H1 (cell line): ENCODE measurements around the gene HMCN1. TPM values are rescaled to one million over a fixed set of nuclear protein-coding genes. Genes with fewer than 3 reads are reported as not detected.

Experiments
- CTCF ChIA-PET: fragments of 300-600 bp; sonication (Branson Sonifier 250); formaldehyde crosslinking; loops from one replicate; lab custom pipeline; 2021; ENCODE audit not compliant: partially characterized antibody; lab: Charles Lee
- POLR2A ChIA-PET: fragments of 300-600 bp; sonication (Branson Sonifier 250); formaldehyde crosslinking; loops from one replicate; lab custom pipeline; 2021; ENCODE audit warnings: inconsistent platforms; ENCODE audit not compliant: partially characterized antibody; lab: Charles Lee
- DNase-seq, 2 experiments: peaks; one replicate each; pipeline versions ENCODE4 v3.0.0 to v3.0.0-alpha.2; 2010 to 2022; ENCODE audit warnings: low spot score in 2 of 2, low read depth in 1 of 2, mixed read lengths in 1 of 2
- FAIRE-seq: peaks from 2 replicates; lab custom pipeline; 2011; peaks lifted over from hg19 to GRCh38; lab: Jason Lieb, UNC
- H2AFZ ChIP-seq: 2 replicates; pipeline ENCODE4 v1.8.1; 2012; ENCODE audit warnings: low read length, inconsistent platforms
- H2AK5ac ChIP-seq: 2 replicates; pipeline ENCODE4 v1.6.1; 2013; ENCODE audit warnings: low read depth, low read length
- H2BK120ac ChIP-seq: replicated peaks from 2 replicates; pipeline ENCODE3; 2013; ENCODE audit warnings: low read depth, low read length, inconsistent platforms
- H2BK12ac ChIP-seq: 2 replicates; pipeline ENCODE4 v1.6.1; 2013; ENCODE audit warnings: low read depth, low read length
- H2BK15ac ChIP-seq: 2 replicates; pipeline ENCODE4 v1.6.1; 2013; ENCODE audit warnings: low read length
- H2BK20ac ChIP-seq: 2 replicates; pipeline ENCODE4 v1.6.1; 2013; ENCODE audit warnings: low read length
- H2BK5ac ChIP-seq: 2 replicates; pipeline ENCODE4 v1.6.1; 2013; ENCODE audit warnings: low read depth, low read length
- H3K14ac ChIP-seq: 2 replicates; pipeline ENCODE4 v1.6.1; 2013; ENCODE audit warnings: inconsistent platforms; ENCODE audit not compliant: insufficient read length
- H3K18ac ChIP-seq: 2 replicates; pipeline ENCODE4 v1.6.1; 2013; ENCODE audit warnings: low read length; ENCODE audit errors: extremely low read depth
- H3K23ac ChIP-seq: 2 replicates; pipeline ENCODE4 v1.6.1; 2013; ENCODE audit warnings: inconsistent platforms; ENCODE audit not compliant: insufficient read length
- H3K23me2 ChIP-seq: 2 replicates; pipeline ENCODE4 v1.6.1; 2013; ENCODE audit warnings: low read depth, low read length
- H3K27ac ChIP-seq: 2 replicates; pipeline ENCODE4 v1.6.1; 2011; ENCODE audit warnings: low read depth, low read length, inconsistent platforms
- H3K27me3 ChIP-seq, 4 experiments: replicated peaks in 1 of 4; 1 replicate in 1 of 4; 2 replicates in 3 of 4; pipeline versions ENCODE4 v1.6.1 to v1.8.1; 2011 to 2013; ENCODE audit warnings: low read length in 3 of 4, mild to moderate bottlenecking in 3 of 4, inconsistent platforms in 2 of 4, mixed read lengths in 2 of 4, moderate library complexity in 1 of 4; ENCODE audit not compliant: control insufficient read depth in 3 of 4, insufficient read depth in 3 of 4; ENCODE audit errors: extremely low read depth in 1 of 4
- H3K36me3 ChIP-seq, 4 experiments: 2 replicates each; pipeline versions ENCODE4 v1.6.1 to v1.8.1; 2011 to 2013; ENCODE audit warnings: mild to moderate bottlenecking in 4 of 4, low read length in 3 of 4, moderate library complexity in 2 of 4, control low read depth in 1 of 4, inconsistent platforms in 1 of 4; ENCODE audit not compliant: insufficient read depth in 4 of 4, control insufficient read depth in 2 of 4
- H3K4ac ChIP-seq: replicated peaks from 2 replicates; pipeline ENCODE3; 2013; ENCODE audit warnings: low read length, low read depth, mixed read lengths, inconsistent platforms; ENCODE audit not compliant: insufficient read length
- H3K4me1 ChIP-seq, 4 experiments: replicated peaks in 1 of 4; 1 replicate in 1 of 4; 2 replicates in 3 of 4; pipeline versions ENCODE4 v1.6.1 to v1.8.1; 2011 to 2013; ENCODE audit warnings: low read length in 3 of 4, inconsistent platforms in 2 of 4, mixed read lengths in 1 of 4; ENCODE audit not compliant: insufficient read depth in 4 of 4, control insufficient read depth in 3 of 4
- H3K4me2 ChIP-seq, 2 experiments: 2 replicates each; pipeline versions ENCODE4 v1.6.1 to v1.8.1; 2011 to 2013; ENCODE audit warnings: low read depth in 2 of 2, low read length in 2 of 2, control low read depth in 1 of 2, inconsistent platforms in 1 of 2, mild to moderate bottlenecking in 1 of 2; ENCODE audit not compliant: insufficient read depth in 1 of 2
- H3K4me3 ChIP-seq, 4 experiments: fragments of 200-600, 300-600 bp in 1 of 4; sonication (generic), shearing (Covaris generic), sonication (Bioruptor Twin) in 1 of 4; 2 replicates each; pipeline versions ENCODE4 v1.5.1 to v1.8.1; 2011 to 2016; ENCODE audit warnings: low read length in 4 of 4, low read depth in 3 of 4, control low read depth in 2 of 4, inconsistent platforms in 2 of 4, mild to moderate bottlenecking in 2 of 4, mixed read lengths in 1 of 4, moderate library complexity in 1 of 4; ENCODE audit not compliant: insufficient read depth in 2 of 4; ENCODE audit errors: extremely low read depth in 1 of 4
- H3K56ac ChIP-seq: replicated peaks from 2 replicates; pipeline ENCODE3; 2013; ENCODE audit warnings: low read depth, mild to moderate bottlenecking, mixed read lengths, low read length, inconsistent platforms; ENCODE audit not compliant: insufficient read length
- H3K79me1 ChIP-seq: 2 replicates; pipeline ENCODE4 v1.6.1; 2013; ENCODE audit warnings: low read depth, low read length, control low read depth
- H3K79me2 ChIP-seq, 2 experiments: 2 replicates each; pipeline versions ENCODE4 v1.6.1 to v1.8.1; 2012 to 2013; ENCODE audit warnings: low read length in 2 of 2, mild to moderate bottlenecking in 2 of 2, inconsistent platforms in 1 of 2; ENCODE audit not compliant: insufficient read depth in 2 of 2, control insufficient read depth in 1 of 2
- H3K9ac ChIP-seq, 4 experiments: replicated peaks in 1 of 4; 1 replicate in 1 of 4; 2 replicates in 3 of 4; pipeline versions ENCODE4 v1.6.1 to v1.8.1; 2011 to 2013; ENCODE audit warnings: low read depth in 3 of 4, low read length in 3 of 4, control low read depth in 2 of 4, mild to moderate bottlenecking in 2 of 4, moderate library complexity in 2 of 4, inconsistent platforms in 1 of 4; ENCODE audit errors: extremely low read depth in 1 of 4
- H3K9me3 ChIP-seq, 2 experiments: 2 replicates each; pipeline versions ENCODE4 v1.6.1 to v1.8.1; 2012 to 2013; ENCODE audit warnings: mild to moderate bottlenecking in 2 of 2, moderate library complexity in 2 of 2, control low read depth in 1 of 2, inconsistent platforms in 1 of 2, low read depth in 1 of 2, low read length in 1 of 2, mixed read lengths in 1 of 2; ENCODE audit not compliant: insufficient read depth in 2 of 2
- H4K20me1 ChIP-seq, 2 experiments: replicated peaks in 1 of 2; 2 replicates each; pipeline versions ENCODE3 to v1.8.1; 2011 to 2013; ENCODE audit warnings: inconsistent platforms in 2 of 2, low read length in 2 of 2, mild to moderate bottlenecking in 1 of 2; ENCODE audit not compliant: insufficient read depth in 2 of 2, control insufficient read depth in 1 of 2
- H4K5ac ChIP-seq: 2 replicates; pipeline ENCODE4 v1.6.1; 2013; ENCODE audit warnings: low read length, low read depth, mixed read lengths, inconsistent platforms; ENCODE audit not compliant: insufficient read length
- H4K8ac ChIP-seq: 2 replicates; pipeline ENCODE4 v1.8.0; 2013; ENCODE audit warnings: mild to moderate bottlenecking, moderate library complexity, low read length, inconsistent platforms; ENCODE audit not compliant: insufficient read depth; ENCODE audit errors: extremely low read depth
- H4K91ac ChIP-seq: replicated peaks from 2 replicates; pipeline ENCODE3; 2013; ENCODE audit warnings: low read length, mixed read lengths, inconsistent platforms; ENCODE audit not compliant: insufficient read length
- CEBPB ChIP-seq: IDR thresholded peaks from 2 replicates; pipeline ENCODE4 v1.6.1; 2012; ENCODE audit warnings: low read depth, low read length
- GABPA ChIP-seq: IDR thresholded peaks from 2 replicates; pipeline ENCODE4 v1.6.1; 2011; ENCODE audit warnings: mild to moderate bottlenecking, low read length, moderate library complexity, borderline replicate concordance; ENCODE audit not compliant: insufficient read depth
- GTF2F1 ChIP-seq: IDR thresholded peaks from 2 replicates; pipeline ENCODE4 v1.6.1; 2012; ENCODE audit warnings: low read depth, low read length, improper control_type of control experiment, borderline replicate concordance
- HDAC2 ChIP-seq, 2 experiments: fragments of 300-600 bp in 1 of 2; sonication (generic) in 1 of 2; IDR thresholded peaks; 2 replicates each; pipeline ENCODE4 v1.6.1; 2011 to 2012; ENCODE audit warnings: low read depth in 2 of 2, low read length in 2 of 2, mild to moderate bottlenecking in 2 of 2, moderate library complexity in 2 of 2, borderline replicate concordance in 1 of 2, inconsistent platforms in 1 of 2
- MAX ChIP-seq: IDR thresholded peaks from 2 replicates; pipeline ENCODE4 v1.6.1; 2012; ENCODE audit warnings: inconsistent platforms
- NANOG ChIP-seq: IDR thresholded peaks from 2 replicates; pipeline ENCODE4 v1.6.1; 2011; ENCODE audit warnings: low read length, low read depth, mild to moderate bottlenecking, inconsistent platforms; ENCODE audit not compliant: insufficient read depth, poor library complexity, severe bottlenecking
- SIX5 ChIP-seq: IDR thresholded peaks from 2 replicates; pipeline ENCODE4 v1.6.1; 2011; ENCODE audit warnings: mild to moderate bottlenecking, low read depth, low read length
- TAF7 ChIP-seq: optimal IDR thresholded peaks from 2 replicates; pipeline ENCODE3; 2011; ENCODE audit warnings: low read depth, mild to moderate bottlenecking, inconsistent platforms, low read length, moderate library complexity, borderline replicate concordance
- TBP ChIP-seq: IDR thresholded peaks from 2 replicates; pipeline ENCODE4 v1.6.1; 2011; ENCODE audit warnings: low read depth, low read length, improper control_type of control experiment
- TEAD4 ChIP-seq: IDR thresholded peaks from 2 replicates; pipeline ENCODE4 v1.6.1; 2012; ENCODE audit warnings: low read depth, low read length, inconsistent platforms, mixed read lengths
- WGBS, 2 experiments: shearing (Covaris generic) in 1 of 2; methylation state at CpG; one replicate each; pipeline versions ENCODE4 v1.1.6 to v1.1.7; 2013 to 2015; ENCODE audit warnings: low lambda C conversion rate in 2 of 2, mixed read lengths in 2 of 2, inconsistent platforms in 1 of 2, low coverage in 1 of 2, missing lambda C conversion rate in 1 of 2; ENCODE audit not compliant: insufficient replicate concordance in 2 of 2, insufficient coverage in 1 of 2, insufficient read length in 1 of 2; ENCODE audit errors: extremely low coverage in 1 of 2, missing lambda C conversion rate in 1 of 2; 5-methylcytosine and 5-hydroxymethylcytosine counted together
- polyA plus RNA-seq, 7 experiments: library from polyadenylated mRNA; depleted of rRNA in 3 of 7; stranded (reverse) in 5 of 7; unstranded in 2 of 7; fragments of >200 nt in 5 of 7; fragments of 200-250 nt in 2 of 7; gene quantifications; 1 replicate in 5 of 7; 2 replicates in 1 of 7; 4 replicates in 1 of 7; pipeline versions ENCODE4 v1.2.1 to v1.2.3, GENCODE V29; 2011 to 2013; ENCODE audit warnings: missing spikeins in 2 of 7, mixed read lengths in 2 of 7
- total RNA-seq: library from RNA; stranded (reverse); fragmentation: NEBNext Ultra II Directional; extraction: Animal tissue kit (Norgen Biotek cat#: 25700); gene quantifications from 2 replicates; pipeline ENCODE4 v1.2.1, GENCODE V29; 2021

Gene HMCN1
- total and polyA plus RNA-seq, 2 of the 8 experiments (the other 6 are each of a cell fraction or from before 2014, with no cell fraction given) = 13.8 to 14.6 TPM

GRCh38 chr1:186094172-186094571, 360.0 kb downstream of the HMCN1 start:
- no peak overlapping the region for H3K14ac ChIP-seq
- no peak overlapping the region for H2BK120ac ChIP-seq
- no peaks in the 10 kb centered on the region for H3K27me3 ChIP-seq
- no peak overlapping the region for H2AFZ ChIP-seq
- no peak overlapping the region for H3K4me2 ChIP-seq
- H2BK15ac ChIP-seq = no peak overlapping the region
- no peak overlapping the region for H3K9ac ChIP-seq
- no peak overlapping the region for H2BK12ac ChIP-seq
- POLR2A ChIA-PET = no interaction called here
- H3K4ac ChIP-seq = no peak overlapping the region
- H3K36me3 ChIP-seq = no peaks in the 10 kb centered on the region
- CTCF ChIA-PET = interaction anchor here (1.5 kb wide), 1 partner anchor 375 kb away, joined by 3 read pairs; no protein-coding TSS in a partner anchor
- WGBS, 2 experiments = 72% methylated on average over 2 of the region's 2 CpGs; no CpG with 5 or more reads in 1 of the 2 experiments
- H3K4me1 ChIP-seq = no peaks in the 10 kb centered on the region
- no peak overlapping the region for H3K27ac ChIP-seq
- no peak overlapping the region for H2AK5ac ChIP-seq
- H2BK20ac ChIP-seq = no peak overlapping the region
- no peak overlapping the region for H2BK5ac ChIP-seq
- no peak overlapping the region for H3K4me3 ChIP-seq
- H4K20me1 ChIP-seq = no peaks in the 10 kb centered on the region
- DNase-seq (no peak), FAIRE-seq (no peak)
- no peaks in the 10 kb centered on the region for H3K79me1 ChIP-seq
- H3K79me2 ChIP-seq = no peaks in the 10 kb centered on the region
- no peaks in the 10 kb centered on the region for H3K9me3 ChIP-seq
- H3K23ac ChIP-seq = no peak overlapping the region
- H3K18ac ChIP-seq = no peak overlapping the region
- H3K56ac ChIP-seq = no peak overlapping the region
- no peak overlapping the region for H4K8ac ChIP-seq
- no peaks in the 10 kb centered on the region for H3K23me2 ChIP-seq
- TF ChIP-seq TEAD4 (no peak), CEBPB (no peak), SIX5 (no peak), GTF2F1 (no peak), NANOG (no peak), MAX (no peak), TBP (no peak), HDAC2 (IDR thresholded peaks at IDR 0.05; ENCODE audit: borderline replicate concordance in 1 of 2, low read depth in 2 of 2, low read length in 2 of 2) (no peak), GABPA (no peak), TAF7 (no peak)
- TF ChIP-seq, all 59 proteins: peak for 0
- Histone ChIP-seq H4K91ac (no peak overlapping the region), H4K5ac (no peak overlapping the region)
